Measurements from ENCODE around the gene IFT81.

The IFT81 gene

DNA sequence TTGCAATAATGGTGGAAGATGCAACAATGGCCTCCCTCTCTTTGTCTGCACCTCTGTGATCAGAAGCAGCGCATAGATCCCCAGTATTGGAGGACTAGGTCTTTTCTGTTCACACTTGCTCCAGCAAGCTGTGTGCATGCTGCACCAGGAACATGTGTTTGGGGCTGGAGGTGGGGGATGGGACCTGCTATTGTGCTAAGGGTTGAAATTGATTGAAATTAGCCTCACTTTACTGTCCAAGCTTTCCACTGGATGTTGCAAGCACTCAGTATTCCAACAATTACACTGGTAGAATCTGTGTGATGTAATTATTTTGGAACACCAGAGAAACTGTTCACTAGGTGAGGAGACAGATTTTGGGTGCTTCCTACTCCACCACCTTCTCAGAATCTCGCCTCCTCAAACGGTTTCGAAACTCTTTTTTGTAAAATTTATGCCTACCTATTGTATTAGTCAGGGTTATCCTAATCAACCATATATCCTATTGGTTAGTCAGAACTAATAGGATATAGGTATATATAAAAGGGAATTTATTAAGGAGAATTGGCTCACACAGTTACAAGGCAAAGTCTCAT, 35.6 kb downstream of the IFT81 start:
- no peak for DNase-seq

DNA sequence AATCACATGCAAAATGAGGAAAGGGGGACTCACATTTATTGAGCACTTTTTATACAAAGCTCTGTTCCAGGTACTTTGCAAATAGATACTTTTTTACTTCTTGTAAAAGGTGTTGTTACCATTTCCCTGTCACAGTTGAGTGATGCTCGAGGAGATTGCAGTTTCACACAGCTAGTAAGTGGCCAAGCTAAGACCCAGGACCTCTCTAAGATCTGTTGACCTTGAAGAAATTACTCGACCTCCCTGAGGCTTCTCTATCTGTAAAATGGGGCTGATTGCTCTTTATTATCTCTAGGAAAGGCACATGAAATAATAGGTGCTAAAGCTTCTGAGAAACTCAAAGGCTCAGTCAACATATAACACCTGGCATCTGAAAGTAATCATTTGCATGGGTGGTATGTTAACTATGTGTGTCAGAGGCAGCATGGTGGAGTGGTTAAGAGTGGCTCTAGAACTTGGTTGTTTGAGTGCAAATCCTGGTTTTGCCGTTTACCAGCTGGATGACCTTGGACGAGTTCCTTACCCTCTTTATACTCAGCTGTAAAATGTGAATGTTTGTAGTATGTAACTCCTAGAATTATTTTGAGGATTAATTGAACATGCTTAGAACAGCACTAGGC, 41.5 kb downstream of the IFT81 start:
- no peak for DNase-seq

DNA sequence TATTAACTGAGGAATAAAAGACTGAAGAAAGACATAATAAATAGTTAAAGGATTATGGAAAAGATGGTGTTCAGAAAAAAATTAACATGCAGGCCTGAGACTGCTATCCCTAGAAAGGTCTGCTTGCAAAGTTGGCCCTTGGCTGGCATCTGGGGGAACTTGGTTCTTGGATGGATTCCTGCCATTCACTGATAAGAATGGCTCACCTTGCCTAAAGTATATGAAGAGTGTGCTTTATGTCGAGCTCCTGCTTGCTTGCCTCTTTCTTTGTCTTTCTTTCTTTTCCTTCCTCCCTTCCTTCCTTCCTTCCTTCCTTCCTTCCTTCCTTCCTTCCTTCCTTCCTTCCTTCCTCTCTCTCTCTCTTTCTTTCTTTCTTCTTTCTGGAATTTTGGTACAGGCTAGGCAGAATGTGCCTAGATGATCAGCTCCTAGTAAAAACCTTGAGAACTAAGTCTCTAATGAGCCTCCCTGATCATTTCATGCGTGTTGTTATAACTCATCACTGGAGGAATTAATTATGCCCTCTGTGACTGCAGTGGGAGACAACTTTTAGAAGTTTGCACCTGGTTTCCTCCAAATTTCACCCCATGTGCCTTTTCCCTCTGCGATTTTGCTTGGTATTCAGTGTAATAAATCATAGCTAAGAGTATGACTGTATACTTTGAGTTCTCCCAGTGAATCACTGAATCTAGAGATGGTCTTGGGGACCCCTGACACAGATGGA, 44.7 kb downstream of the IFT81 start:
- DNase-seq, result no peak

DNA sequence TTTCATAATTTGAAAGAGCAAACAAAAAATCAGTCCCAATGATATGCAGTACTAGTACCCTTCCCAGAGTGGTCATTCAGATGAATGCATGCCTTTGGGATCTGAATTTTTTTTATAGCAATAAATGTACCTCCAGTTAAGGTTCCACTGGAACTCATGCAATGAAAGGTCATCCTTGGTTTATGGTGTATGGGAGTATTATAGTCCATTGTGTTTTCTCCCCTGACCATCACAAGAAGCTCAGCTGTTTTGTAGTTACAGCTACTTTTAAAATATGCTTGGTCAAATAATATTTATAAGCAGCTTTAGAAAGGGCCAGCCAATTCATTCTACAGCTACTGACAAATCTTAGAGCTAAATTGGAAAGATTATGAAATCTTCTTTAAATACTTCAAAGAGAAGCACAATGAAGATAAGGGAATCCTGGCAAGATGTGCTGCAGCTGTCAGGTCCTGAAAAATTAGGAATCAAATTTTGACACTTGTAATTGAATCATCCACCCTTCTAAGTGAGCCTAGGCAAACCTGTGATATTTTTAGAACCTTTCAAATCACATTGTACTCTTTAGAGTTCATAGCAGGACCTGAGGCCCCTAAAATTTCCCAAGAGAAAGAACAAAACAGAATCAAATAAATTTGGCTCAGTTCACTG, 46.5 kb downstream of the IFT81 start:
- DNase-seq, result no peak

DNA sequence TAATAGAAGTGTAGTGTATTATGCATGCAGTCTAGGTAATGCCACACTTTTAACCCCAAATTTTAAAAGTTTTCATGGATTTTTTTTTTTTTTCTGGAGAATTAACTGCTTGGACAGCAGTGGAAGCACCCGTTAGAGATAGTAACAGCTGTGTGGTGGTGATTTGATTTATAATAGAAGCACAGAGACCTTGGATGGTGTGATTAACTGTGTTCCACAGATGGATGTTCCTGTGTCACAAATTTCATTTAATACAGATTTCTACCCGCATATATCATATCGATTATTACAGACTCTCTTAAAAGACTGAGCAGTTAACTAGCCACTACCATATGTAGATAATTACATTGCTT, 47.0 kb downstream of the IFT81 start:
- DNase-seq, result no peak

DNA sequence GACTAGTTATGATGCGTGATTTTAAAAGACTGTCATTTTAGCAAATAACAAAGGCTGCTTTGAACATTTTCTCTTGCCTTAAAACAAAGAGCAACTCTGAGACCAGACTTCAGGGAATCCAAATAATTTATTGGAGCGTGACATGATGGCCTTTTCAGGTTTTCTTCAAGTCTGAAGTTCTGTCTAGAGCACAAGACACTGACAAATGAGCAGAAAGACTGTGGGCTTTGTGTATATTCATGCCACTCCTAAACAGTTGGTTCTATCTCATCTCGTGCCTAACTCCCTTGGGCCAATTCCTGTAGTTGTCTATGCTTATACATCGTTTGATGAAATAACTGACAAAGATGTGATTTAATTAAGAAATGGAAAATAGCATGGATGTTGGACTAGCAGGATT, 47.5 kb downstream of the IFT81 start:
- no peak for DNase-seq

DNA sequence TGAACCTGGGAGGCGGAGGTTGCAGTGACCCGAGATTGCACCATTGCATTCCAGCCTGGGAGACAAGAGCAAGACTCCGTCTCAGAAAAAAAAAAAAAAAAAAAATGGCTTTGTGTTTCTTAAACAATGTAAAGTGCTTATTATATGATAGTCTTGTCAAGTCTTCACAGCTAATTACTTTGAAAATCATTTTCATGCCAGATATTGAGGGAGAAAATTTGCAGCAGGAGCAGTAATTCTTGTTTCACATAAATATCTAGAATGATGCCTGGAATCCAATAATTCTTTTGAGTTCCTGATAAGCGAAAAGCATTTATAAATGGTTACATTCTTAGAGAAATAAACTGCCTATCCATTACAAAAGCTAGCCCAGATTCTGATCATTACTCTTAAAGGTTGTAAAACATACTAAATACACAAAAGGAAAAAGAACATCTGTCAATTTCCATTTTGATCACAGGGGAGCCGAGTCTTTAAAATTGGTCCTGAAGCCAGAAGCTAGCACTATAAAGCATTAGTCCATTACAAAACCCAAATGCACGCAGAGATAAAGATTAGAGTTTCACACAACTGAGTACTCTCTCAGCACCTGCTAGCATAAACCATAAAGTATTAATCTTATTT, 50.3 kb downstream of the IFT81 start:
- no peak for DNase-seq

DNA sequence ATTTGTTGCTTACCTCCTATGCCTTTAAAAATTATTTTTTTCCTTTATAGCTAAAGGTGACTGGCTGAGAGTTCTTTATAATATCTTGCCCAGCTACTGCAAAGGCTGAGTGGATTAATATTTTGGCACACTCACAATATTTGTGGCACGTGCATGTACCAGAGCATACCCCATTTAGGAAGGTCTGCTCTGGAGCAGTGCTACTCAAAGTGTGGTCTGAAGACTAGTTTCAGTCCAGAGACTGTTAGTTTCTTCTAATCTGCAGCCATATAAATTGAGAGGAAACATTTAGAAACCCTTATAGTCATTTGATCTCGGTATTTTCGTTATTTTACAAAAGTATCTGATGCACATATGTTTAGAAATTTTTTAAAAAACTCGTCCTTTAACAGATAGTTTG, 51.0 kb downstream of the IFT81 start:
- DNase-seq, result no peak

DNA sequence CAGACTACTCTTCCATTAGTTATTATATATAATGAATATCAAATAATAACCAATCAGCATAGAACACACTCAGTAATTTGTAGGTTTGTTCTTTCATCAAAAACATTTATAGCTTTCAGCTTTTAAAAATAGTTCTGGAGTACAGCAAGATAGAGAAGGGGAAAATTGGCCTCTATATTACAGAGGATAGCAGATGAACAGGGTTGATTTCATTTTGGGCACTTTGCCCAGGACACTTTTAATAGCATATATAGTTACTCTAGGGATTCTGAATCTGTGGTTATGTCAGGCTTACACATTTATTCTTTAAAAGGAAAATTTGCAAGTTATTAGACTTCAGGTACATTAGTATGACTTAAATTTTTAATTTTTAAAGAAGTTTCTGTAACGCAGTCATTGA, 52.6 kb downstream of the IFT81 start:
- DNase-seq, result no peak

DNA sequence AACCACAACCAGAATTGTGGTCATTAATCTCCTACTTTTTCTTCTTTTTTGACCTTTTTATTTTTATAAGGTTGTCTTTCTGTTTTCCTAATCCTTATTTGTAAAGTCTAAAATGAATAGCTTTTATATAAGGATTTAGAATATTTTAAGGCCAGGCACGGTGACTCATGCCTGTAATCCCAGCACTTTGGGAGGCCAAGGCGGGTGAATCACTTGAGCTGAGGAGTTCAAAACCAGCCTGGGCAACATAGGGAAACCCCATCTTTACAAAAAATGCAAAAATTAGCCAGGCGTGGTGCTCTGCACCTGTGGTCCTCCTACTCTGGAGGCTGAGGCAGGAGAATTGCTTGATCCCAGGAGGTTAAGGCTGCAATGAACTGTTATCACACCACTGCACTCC, 55.1 kb downstream of the IFT81 start:
- DNase-seq, result peak in 1 of 2 experiments; percentile 4

DNA sequence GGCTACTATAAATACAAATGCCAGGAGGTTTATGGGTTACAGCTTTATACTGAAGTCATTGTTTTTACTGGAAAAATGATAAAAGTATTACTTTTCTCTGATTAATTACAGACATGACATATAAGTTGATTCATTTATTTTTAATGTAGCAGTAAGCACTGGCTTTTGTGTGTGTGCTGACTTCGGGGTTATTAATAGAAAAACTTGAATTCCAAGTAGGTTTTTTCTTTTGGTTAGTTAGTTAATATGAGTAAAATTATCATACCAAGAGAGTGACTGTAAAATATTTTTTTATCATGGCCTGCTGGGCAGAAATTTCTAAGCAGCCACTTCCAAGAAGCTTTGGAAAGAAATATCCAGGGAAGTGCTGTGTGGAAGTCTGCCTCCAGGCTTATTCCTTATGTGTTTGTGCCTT, 56.4 kb downstream of the IFT81 start:
- DNase-seq, result no peak

DNA sequence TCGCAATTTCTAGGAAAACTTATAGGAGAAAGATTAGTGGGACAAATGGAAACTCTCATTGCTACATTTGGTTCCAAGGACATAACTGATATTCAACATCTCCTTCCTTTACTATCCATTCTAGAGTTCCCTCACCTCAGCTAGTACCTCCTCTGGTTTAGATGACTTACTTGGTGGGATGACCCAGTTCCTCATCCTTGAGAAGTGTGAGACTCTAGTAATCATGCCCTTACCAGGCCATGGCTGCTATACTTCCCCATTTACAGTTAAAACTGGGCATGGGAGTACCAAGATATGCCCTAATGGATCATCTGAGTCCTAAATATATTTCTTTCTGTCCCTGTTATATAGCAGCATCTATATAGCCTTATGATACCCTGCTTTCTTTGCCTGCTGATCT, 58.1 kb downstream of the IFT81 start:
- DNase-seq, result no peak

DNA sequence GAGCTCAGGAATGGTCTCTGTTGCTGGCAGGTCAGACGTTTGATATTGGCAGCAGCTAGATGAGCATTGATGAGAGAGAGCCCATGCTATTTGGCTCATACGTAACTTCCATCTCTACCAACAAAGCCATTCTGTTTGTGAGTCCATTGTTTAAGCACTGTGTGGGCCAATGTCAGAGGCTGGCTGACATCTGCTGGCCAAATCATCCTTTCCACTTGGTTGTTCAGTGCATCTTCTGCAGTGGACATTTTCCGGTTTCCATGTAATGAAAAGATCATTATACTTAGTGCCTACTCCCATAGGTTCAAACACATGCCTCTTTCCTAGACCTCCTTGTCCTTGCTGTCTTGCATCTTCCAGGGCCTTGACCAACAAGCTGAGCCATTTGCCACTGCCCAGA, 59.2 kb downstream of the IFT81 start:
- no peak for DNase-seq

DNA sequence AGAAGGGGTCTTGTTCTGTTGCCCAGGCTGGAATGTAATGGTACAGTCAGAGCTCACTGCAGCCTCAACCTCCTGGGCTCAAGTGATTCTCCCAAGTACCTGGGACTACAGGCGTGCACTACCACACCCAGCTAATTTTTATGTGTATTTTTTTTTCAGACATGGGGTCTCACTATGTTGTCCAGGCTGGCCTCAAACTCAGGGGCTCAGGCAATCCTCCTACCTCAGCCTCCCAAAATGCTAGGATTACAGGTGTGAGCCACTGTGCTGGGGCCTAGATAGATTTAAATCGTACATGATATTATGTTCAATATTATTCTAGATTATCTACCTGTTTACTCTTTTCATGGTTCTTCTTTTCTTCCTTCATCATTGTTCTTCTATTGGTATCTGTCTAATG, 61.5 kb downstream of the IFT81 start:
- no peak for DNase-seq

DNA sequence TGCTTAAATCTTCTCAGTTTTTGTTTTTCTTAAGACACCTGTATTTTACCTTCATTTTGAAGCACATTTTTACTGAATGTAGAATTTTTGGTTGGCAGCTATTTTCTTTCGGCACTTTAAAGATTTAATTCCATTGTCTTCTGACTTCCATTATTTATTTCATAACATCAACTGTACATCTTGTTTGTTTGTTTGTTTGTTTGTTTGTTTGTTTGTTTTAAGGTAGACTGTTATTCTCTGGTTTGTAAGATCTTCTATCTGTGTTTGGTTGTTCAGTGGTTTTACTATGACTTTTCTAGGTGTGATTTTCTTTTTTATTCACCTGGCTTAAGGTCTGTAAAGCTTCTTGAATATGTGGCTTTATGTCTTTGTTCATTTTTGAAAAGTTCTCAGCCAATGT, 61.9 kb downstream of the IFT81 start:
- DNase-seq, result no peak

DNA sequence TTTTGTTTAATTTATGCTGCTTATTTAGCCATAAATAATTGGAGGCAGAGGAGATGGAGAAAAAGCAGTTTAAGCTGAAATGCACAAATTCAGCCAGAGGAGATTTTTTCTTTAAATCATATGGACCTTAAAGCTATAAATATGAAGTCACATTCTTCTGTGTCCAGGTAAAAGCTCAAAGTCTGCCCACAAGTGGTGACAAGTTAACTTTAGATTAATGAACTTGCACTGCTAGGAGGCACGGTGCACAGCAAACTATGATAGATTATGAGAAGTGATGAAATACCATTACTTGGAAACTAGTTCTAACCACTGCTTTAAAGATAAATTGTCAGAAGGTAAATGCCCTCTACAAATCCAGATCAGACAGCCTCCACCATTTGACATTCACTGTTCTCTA, 69.0 kb downstream of the IFT81 start:
- DNase-seq, result no peak

DNA sequence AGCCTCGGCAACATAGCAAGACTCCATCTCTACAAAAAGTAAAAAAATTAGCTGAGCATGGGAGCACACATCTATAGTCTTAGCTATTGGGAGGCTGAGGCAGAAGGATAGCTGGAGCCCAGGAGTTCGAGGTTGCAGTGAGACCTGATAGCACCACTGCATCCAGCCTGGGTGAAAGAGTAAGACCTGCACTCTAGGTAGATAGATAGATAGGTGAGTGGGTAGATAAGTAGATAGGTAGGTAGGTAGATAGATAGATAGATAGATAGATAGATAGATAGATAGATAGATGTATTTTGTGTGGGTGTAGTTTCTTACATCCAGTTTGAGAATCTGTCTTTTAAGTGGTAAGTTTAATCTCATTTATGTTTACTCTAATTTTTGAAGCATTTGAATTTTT, 72.8 kb downstream of the IFT81 start:
- no peak for DNase-seq

DNA sequence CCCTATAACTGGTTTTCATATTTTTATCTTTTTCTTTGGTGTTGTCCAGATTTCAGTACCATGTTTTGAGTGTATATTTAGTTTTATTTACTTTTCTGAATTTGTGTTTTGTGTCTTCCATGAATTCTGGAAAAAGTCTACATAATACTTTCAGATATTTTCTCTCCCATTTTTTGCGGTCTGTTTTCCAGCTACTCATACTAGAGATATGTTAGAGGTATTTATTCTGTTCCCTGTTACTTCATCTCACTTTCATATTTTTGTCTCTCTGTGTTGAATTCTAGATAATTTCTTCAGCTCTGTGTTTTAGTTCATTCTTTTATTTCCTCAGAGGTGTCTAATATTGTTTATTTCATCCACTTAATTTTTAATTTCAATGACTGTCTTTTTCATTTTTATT, 74.2 kb downstream of the IFT81 start:
- DNase-seq, result no peak

DNA sequence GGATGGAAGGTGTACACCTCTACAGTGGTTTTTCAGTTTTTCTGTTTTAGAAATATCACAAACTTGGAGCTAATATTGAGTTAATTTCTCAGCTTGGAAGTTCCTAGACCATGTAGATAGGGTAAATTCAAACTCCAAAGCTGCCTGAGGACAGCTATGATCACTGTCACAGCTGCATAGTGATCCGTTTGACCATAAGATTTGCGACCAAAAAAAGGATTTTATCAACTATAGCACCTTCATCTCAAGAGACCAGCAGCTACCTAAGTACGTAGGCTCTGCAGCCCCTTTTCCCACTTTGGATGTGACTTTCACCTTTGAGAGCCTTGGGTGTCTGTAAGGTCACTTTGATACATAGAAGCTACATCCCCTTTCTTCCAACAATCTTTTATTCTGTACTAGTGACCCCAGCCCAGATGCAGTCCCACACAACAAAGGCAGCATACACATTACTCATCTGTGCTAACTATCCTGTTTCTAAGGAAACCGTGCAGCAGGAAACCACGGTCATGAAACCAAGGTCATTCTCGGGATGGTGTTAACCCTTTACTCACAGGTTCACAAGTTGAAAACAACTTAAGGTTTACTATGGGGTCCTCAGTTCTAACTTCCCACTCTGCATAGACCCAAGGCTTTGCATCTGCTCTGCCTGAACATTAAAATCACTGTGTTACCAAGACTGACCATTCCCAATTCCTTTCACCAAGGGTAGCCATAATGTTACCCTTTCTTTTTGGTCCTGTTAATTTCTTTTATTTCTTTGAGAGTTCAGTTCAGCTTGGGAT, 75.4 kb downstream of the IFT81 start:
- peak; percentile 6 to 7 for DNase-seq

DNA sequence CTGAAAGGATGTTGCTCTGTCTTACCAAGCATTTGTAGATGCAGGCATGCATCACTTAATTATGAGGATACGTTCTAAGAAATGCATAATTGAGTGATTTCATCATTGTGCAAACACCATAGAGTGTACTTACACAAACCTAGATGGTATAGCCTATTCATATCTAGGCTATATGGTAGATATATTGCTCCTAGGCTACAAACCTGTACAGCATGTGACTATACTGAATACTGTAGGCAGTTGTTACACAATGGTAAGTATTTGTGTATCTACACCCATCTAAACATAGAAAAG, 75.9 kb downstream of the IFT81 start:
- no peak for DNase-seq

DNA sequence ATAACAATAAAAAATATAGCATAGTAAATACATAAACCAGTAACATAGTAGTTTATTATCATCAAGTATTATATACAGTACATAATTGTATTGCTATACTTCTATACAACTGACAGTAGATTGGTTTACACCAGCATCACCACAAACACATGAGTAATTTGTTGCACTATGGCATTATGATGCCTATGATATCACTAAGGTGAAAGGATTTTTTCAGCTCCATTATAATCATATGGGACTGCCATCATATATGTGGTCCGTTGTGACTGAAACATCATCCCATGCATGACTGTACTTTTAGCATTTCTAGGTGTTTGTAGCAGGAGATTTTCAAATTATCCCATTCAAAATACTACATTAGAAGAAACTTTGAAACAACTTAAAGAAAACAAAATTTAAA, 77.8 kb downstream of the IFT81 start:
- DNase-seq, result no peak

DNA sequence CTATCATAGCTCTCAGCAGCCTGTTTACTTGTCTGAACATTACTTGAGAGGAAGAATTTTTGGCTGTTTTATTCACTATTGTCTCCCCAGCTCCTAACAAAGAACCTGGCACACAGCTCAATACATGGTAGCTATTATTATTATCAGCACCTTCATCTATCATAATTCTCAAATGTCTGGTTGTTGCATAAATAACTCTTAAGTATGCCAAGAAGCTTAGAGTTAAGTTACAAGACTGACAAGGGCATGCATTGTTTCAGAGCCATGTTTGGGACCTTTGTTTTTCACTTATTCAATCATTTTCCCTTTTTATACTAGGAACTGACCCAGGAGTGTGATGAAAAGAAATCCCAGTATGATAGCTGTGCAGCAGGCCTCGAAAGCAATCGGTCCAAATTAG, 79.4 kb downstream of the IFT81 start:
- DNase-seq, result no peak

DNA sequence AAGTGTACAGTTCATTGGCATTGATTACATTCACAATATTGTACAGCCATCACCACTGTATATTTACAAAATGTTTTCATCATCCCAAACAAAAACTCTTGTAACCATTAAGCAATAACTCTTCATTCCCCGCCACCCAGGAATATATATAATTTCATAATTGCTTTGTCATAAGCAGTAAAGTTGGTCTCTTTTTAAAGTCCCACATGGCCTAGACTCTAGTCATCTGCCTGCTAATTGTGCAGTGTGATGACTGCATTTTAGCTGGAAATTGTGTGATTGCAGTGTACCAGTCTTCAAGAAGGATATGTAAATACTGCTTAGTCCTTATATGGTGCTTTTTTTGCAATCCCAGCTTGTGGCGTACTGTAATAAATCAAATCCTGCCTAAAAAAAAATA, 81.8 kb downstream of the IFT81 start:
- no peak for DNase-seq

Data from activated CD4-positive, alpha-beta T cell treated with anti-CD3 and anti-CD28 coated beads, Interleukin-2, amount 50 U/mL, for 48 hours (primary cell).